PC-9 (cell line): Measurements from ENCODE around the gene DPYSL3. TPM values are rescaled to one million over a fixed set of nuclear protein-coding genes. Genes with fewer than 3 reads are reported as not detected.

Source experiments
- BruUV-seq: library from RNA; stranded (reverse); fragments of 400-500 nt; replicated peaks from 2 replicates; lab custom pipeline; 2021; lab: Mats Ljungman, UMichigan
- CTCF ChIA-PET: fragments of 300-600 bp; sonication (Branson Sonifier 250); formaldehyde crosslinking; loops from one replicate; lab custom pipeline; 2022; ENCODE audit warnings: antibody characterized with exemption; lab: Charles Lee
- POLR2A ChIA-PET: fragments of 300-600 bp; sonication (Branson Sonifier 250); formaldehyde crosslinking; loops from one replicate; lab custom pipeline; 2022; ENCODE audit warnings: antibody characterized with exemption; ENCODE audit not compliant: unreplicated experiment; lab: Charles Lee
- DNase-seq, 2 experiments: peaks; one replicate each; pipeline versions ENCODE4 v3.0.0 to v3.0.0-alpha.2; 2015 to 2022; ENCODE audit warnings: mixed read lengths in 1 of 2
- H2AFZ ChIP-seq: fragments of 200-600 bp; sonication (generic); 2 replicates; pipeline ENCODE4 v1.8.1; 2017; ENCODE audit warnings: antibody characterized with exemption
- H3F3A ChIP-seq: fragments of 200-600 bp; sonication (generic); 2 replicates; pipeline ENCODE4 v1.8.1; 2017; ENCODE audit warnings: antibody characterized with exemption, mild to moderate bottlenecking, low read depth; ENCODE audit not compliant: insufficient read depth
- H3K27ac ChIP-seq: fragments of 200-600 bp; sonication (generic); 2 replicates; pipeline ENCODE4 v1.6.1; 2016; ENCODE audit warnings: mixed run types
- H3K27me3 ChIP-seq: fragments of 200-600 bp; sonication (generic); 2 replicates; pipeline ENCODE4 v1.6.1; 2016; ENCODE audit warnings: low read depth, mixed run types; ENCODE audit not compliant: insufficient read depth
- H3K36me3 ChIP-seq: fragments of 200-600 bp; sonication (generic); 2 replicates; pipeline ENCODE4 v1.6.1; 2016; ENCODE audit warnings: low read depth, mixed run types
- H3K4me1 ChIP-seq: fragments of 200-600 bp; sonication (generic); replicated peaks from 2 replicates; pipeline ENCODE4 v1.6.1; 2016; ENCODE audit warnings: mixed run types; ENCODE audit not compliant: insufficient read depth
- H3K4me2 ChIP-seq: fragments of 200-600 bp; sonication (generic); 2 replicates; pipeline ENCODE4 v1.6.1; 2017; ENCODE audit warnings: mixed run types
- H3K4me3 ChIP-seq: fragments of 200-600 bp; sonication (generic); 2 replicates; pipeline ENCODE4 v1.6.1; 2016; ENCODE audit warnings: mixed run types
- H3K79me2 ChIP-seq: fragments of 200-600 bp; sonication (generic); 2 replicates; pipeline ENCODE4 v1.6.1; 2017; ENCODE audit warnings: low read depth, mixed run types
- H3K9me2 ChIP-seq: fragments of 200-600 bp; sonication (generic); 2 replicates; pipeline ENCODE4 v1.8.1; 2017; ENCODE audit warnings: mild to moderate bottlenecking; ENCODE audit not compliant: insufficient read depth
- H3K9me3 ChIP-seq: fragments of 200-600 bp; sonication (generic); 2 replicates; pipeline ENCODE4 v1.8.1; 2016; ENCODE audit warnings: low read depth; ENCODE audit not compliant: insufficient read depth
- H4K20me1 ChIP-seq: fragments of 200-600 bp; sonication (generic); 2 replicates; pipeline ENCODE4 v1.8.1; 2017; ENCODE audit not compliant: insufficient read depth
- CTCF ChIP-seq: fragments of 200-600 bp; sonication (generic); conservative IDR thresholded peaks from 2 replicates; pipeline ENCODE4 v1.6.1; 2017; ENCODE audit warnings: mixed run types, antibody characterized with exemption, mild to moderate bottlenecking, moderate library complexity
- EZH2 ChIP-seq: fragments of 200-600 bp; sonication (generic); IDR thresholded peaks from 2 replicates; pipeline ENCODE4 v1.8.0; 2017; ENCODE audit warnings: antibody characterized with exemption, low read depth
- intact Hi-C: fragments of 100-400 bp; cut with micrococcal nuclease; formaldehyde crosslinking; loops from one replicate; pipeline ENCODE4 v1.10.0; 2022; ENCODE audit not compliant: unreplicated experiment
- total RNA-seq: library from RNA; stranded (reverse); gene quantifications from 2 replicates; pipeline ENCODE4 v1.2.3, GENCODE V29; 2021

Gene DPYSL3
- total RNA-seq, 1 experiment from 2014 or later: 1.3 TPM

DNA sequence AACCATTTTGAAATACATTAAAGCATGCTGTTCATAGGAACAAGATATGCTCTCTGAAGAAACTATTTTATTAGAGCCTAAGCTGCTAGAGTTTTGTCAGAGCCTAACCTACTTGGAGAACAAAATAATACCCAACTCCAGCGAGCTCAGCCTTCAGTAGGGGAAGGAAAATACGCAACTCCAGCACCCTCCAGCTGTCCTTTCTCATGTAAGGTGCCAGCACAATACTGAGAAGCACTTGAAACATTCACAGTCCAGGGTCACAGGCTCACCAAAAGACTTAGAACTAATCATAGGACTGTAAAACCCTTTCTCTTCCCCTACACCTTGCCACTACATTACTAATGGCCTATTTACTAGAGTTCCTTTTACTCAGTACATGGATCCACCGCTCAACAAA, 18.9 kb downstream of the DPYSL3 start:
- Histone ChIP-seq H3K4me1 (no peaks in the 10 kb centered on the region), H3K9me2 (no peaks in the 10 kb centered on the region), H3K4me2 (no peak overlapping the region), H2AFZ (no peak overlapping the region), H3K27me3 (peaks cover 3% of the 10 kb centered on the region; the same call in 1 of the 2 replicates), H4K20me1 (no peaks in the 10 kb centered on the region), H3K9me3 (no peaks in the 10 kb centered on the region), H3K36me3 (no peaks in the 10 kb centered on the region), H3F3A (no peaks in the 10 kb centered on the region), H3K4me3 (no peak overlapping the region), H3K27ac (no peak overlapping the region), H3K79me2 (no peaks in the 10 kb centered on the region)
- BruUV-seq: no TSS peak
- POLR2A ChIA-PET: no interaction called here
- DNase-seq: no peak
- no peak for TF ChIP-seq CTCF
- no peak for TF ChIP-seq EZH2
- intact Hi-C loops: no loop called here
- CTCF ChIA-PET: no interaction called here

DNA sequence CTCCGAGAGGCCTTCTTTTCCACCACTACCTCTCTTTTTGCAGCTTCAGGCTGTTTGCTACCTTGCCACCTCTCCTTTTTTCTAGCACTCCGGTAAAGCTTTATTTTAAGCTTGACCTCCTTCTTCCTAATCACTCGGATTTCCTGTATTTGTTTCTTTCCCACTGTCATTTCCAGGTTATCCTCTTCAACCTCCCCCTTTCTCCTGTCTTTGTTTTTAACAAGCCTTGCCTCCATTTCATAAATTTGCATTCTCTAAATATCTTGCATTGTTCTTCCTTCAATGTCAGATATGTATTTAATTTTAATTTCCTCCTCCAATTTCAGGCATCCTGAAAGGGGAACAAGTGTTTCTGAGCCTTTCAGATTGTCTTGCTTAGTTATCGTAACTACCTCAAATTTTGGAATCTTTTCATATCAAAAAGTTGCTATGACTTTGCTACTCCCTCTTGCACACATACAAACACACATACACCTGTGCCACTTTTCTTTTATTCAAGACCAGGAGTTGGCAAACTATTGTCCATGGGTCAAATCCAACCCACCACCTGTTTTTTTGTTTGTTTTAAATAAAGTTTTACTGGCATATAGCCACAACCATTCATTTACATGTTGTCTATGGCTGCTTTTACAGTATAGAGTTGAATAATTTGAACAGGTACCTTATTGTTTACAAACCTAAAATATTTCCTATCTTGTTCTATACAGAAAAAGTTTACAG, 22.7 kb downstream of the DPYSL3 start:
- Histone ChIP-seq H3K79me2 (no peaks in the 10 kb centered on the region), H2AFZ (no peak overlapping the region), H3K4me3 (no peak overlapping the region), H3K27ac (no peak overlapping the region), H3K27me3 (no peaks in the 10 kb centered on the region; the same call in 1 of the 2 replicates), H4K20me1 (no peaks in the 10 kb centered on the region), H3K9me2 (no peaks in the 10 kb centered on the region), H3K9me3 (no peaks in the 10 kb centered on the region), H3K4me2 (no peak overlapping the region), H3K36me3 (no peaks in the 10 kb centered on the region), H3F3A (no peaks in the 10 kb centered on the region), H3K4me1 (no peaks in the 10 kb centered on the region)
- intact Hi-C loops: no loop called here
- BruUV-seq: no TSS peak
- ChIA-PET POLR2A (no interaction called here), CTCF (no interaction called here)
- no peak for DNase-seq
- TF ChIP-seq CTCF (no peak), EZH2 (no peak)

DNA sequence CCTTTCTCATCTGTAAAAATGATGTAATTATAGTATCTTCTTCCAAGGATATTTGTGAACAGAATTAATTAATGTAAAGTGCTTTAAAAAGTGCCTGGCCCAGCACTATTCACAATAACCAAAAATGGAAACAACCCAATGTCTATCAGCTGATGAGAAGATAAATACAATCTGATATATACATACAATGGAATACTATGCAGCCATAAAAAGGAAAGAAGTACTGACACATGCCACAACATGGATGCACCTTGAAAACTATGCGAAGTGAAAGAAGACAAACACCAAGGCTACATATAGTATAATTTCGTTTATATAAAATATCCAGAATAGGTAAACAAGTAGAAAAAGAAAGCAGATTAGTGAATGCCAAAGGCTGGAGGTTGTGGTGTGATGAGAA, 24.1 kb downstream of the DPYSL3 start:
- Histone ChIP-seq H3K36me3 (no peaks in the 10 kb centered on the region), H3F3A (no peaks in the 10 kb centered on the region), H3K79me2 (no peaks in the 10 kb centered on the region), H2AFZ (no peak overlapping the region), H4K20me1 (no peaks in the 10 kb centered on the region), H3K9me3 (no peaks in the 10 kb centered on the region), H3K4me3 (no peak overlapping the region), H3K27me3 (no peaks in the 10 kb centered on the region; the same call in 1 of the 2 replicates), H3K4me2 (no peak overlapping the region), H3K4me1 (no peaks in the 10 kb centered on the region), H3K27ac (no peak overlapping the region), H3K9me2 (no peaks in the 10 kb centered on the region; the same call in 1 of the 2 replicates)
- intact Hi-C loops: no loop called here
- POLR2A ChIA-PET: no interaction called here
- BruUV-seq: no TSS peak
- CTCF ChIA-PET: no interaction called here
- DNase-seq: no peak
- TF ChIP-seq CTCF: no peak
- TF ChIP-seq EZH2: no peak
